GM12878 (cell line): Measurements from ENCODE around the gene GBA2. TPM values are rescaled to one million over a fixed set of nuclear protein-coding genes. Genes with fewer than 3 reads are reported as not detected.

ENCODE experiments used
- ATAC-seq: fragments of 200-7000 bp; cut with Tn5 transposase; 3 replicates; pipeline ENCODE4 v1.9.1; 2020; ENCODE audit warnings: mild to moderate bottlenecking, moderate library complexity
- BruUV-seq: library from RNA; stranded (reverse); fragments of 400-500 nt; replicated peaks from 2 replicates; lab custom pipeline; 2021; lab: Mats Ljungman, UMichigan
- CTCF ChIA-PET: fragments of 300-600 bp; sonication (Branson Sonifier 250); formaldehyde crosslinking; extraction: SDS; loops from one replicate; lab custom pipeline; 2021; ENCODE audit warnings: inconsistent platforms; lab: Yijun Ruan, JAX
- POLR2A ChIA-PET: fragments of 350-600 bp; formaldehyde crosslinking; extraction: SDS; loops from one replicate; lab custom pipeline; 2021; ENCODE audit warnings: inconsistent platforms; lab: Charles Lee
- RAD21 ChIA-PET: fragments of 300-600 bp; sonication (Branson Sonifier 250); formaldehyde crosslinking; loops from one replicate; lab custom pipeline; 2023; ENCODE audit warnings: antibody characterized with exemption; ENCODE audit not compliant: unreplicated experiment; lab: Charles Lee
- SMC1A ChIA-PET: fragments of 300-600 bp; sonication (Branson Sonifier 250); formaldehyde crosslinking; loops from one replicate; lab custom pipeline; 2023; ENCODE audit not compliant: unreplicated experiment, uncharacterized antibody; lab: Charles Lee
- DNase-seq: peaks from one replicate; pipeline ENCODE4 v3.0.0-alpha.2; 2011; ENCODE audit warnings: low read depth, low spot score
- FAIRE-seq: peaks from 3 replicates; lab custom pipeline; 2011; peaks lifted over from hg19 to GRCh38; lab: Jason Lieb, UNC
- H2AFZ ChIP-seq: 2 replicates; pipeline ENCODE4 v1.6.0; 2011; ENCODE audit warnings: low read depth, low read length, control low read depth; ENCODE audit not compliant: control insufficient read depth
- H3K27ac ChIP-seq: 2 replicates; pipeline ENCODE4 v1.5.1; 2011; ENCODE audit warnings: control low read depth; ENCODE audit not compliant: control insufficient read depth, insufficient read depth
- H3K27me3 ChIP-seq, 2 experiments: replicated peaks in 1 of 2; 2 replicates each; pipeline versions ENCODE4 v1.6.0 to v1.6.1; 2011; ENCODE audit warnings: low read length in 1 of 2; ENCODE audit not compliant: control insufficient read depth in 2 of 2, insufficient read depth in 2 of 2
- H3K36me3 ChIP-seq, 2 experiments: 2 replicates each; pipeline ENCODE4 v1.5.1; 2011; ENCODE audit warnings: low read length in 1 of 2; ENCODE audit not compliant: control insufficient read depth in 2 of 2, insufficient read depth in 2 of 2
- H3K4me1 ChIP-seq: 2 replicates; pipeline ENCODE4 v1.6.1; 2011; ENCODE audit warnings: mild to moderate bottlenecking, low read length, moderate library complexity, mixed read lengths; ENCODE audit not compliant: control insufficient read depth, insufficient read depth
- H3K4me2 ChIP-seq: 2 replicates; pipeline ENCODE4 v1.6.0; 2011; ENCODE audit warnings: control low read depth; ENCODE audit not compliant: control insufficient read depth, insufficient read depth
- H3K4me3 ChIP-seq: fragments of 200-600 bp; sonication (generic); 2 replicates; pipeline ENCODE4 v1.5.1; 2016
- H3K79me2 ChIP-seq: 2 replicates; pipeline ENCODE4 v1.6.0; 2011; ENCODE audit warnings: low read length; ENCODE audit not compliant: control insufficient read depth, insufficient read depth
- H3K9ac ChIP-seq: 2 replicates; pipeline ENCODE4 v1.8.0; 2011; ENCODE audit warnings: low read length, control low read depth, mixed read lengths; ENCODE audit not compliant: control insufficient read depth, insufficient read depth
- H3K9me3 ChIP-seq: replicated peaks from 3 replicates; pipeline ENCODE4 v1.5.1; 2011; ENCODE audit warnings: mild to moderate bottlenecking, low read length; ENCODE audit not compliant: control insufficient read depth, insufficient read depth
- H4K20me1 ChIP-seq: 2 replicates; pipeline ENCODE4 v1.6.0; 2011; ENCODE audit not compliant: control insufficient read depth, insufficient read depth
- CBX3 ChIP-seq: fragments of 200-600 bp; sonication (generic); IDR thresholded peaks from 2 replicates; pipeline ENCODE4 v1.6.1; 2016; ENCODE audit warnings: low read depth, borderline replicate concordance
- KDM1A ChIP-seq: fragments of 200-600 bp; sonication (generic); IDR thresholded peaks from 2 replicates; pipeline ENCODE4 v1.6.1; 2016; ENCODE audit warnings: borderline replicate concordance
- PML ChIP-seq: IDR thresholded peaks from 2 replicates; pipeline ENCODE4 v1.6.1; 2012; ENCODE audit warnings: low read length, inconsistent platforms
- RCOR1 ChIP-seq: conservative IDR thresholded peaks from 2 replicates; pipeline ENCODE4 v1.6.1; 2012; ENCODE audit warnings: low read depth, low read length, improper control_type of control experiment
- SMAD1 ChIP-seq: fragments of 450-650 bp; IDR thresholded peaks from 2 replicates; pipeline ENCODE4 v1.6.1; 2018; ENCODE audit warnings: mild to moderate bottlenecking, low read depth; ENCODE audit not compliant: partially characterized antibody
- SUZ12 ChIP-seq: fragments of 200-600 bp; sonication (generic); IDR thresholded peaks from one replicate; pipeline ENCODE4 v1.6.1; 2018; ENCODE audit warnings: antibody characterized with exemption, mild to moderate bottlenecking; ENCODE audit not compliant: unreplicated experiment
- TARDBP ChIP-seq: IDR thresholded peaks from 2 replicates; pipeline ENCODE4 v1.6.1; 2016; ENCODE audit warnings: borderline replicate concordance
- YBX1 ChIP-seq: fragments of 450-650 bp; IDR thresholded peaks from 2 replicates; pipeline ENCODE4 v1.6.1; 2016; ENCODE audit warnings: antibody characterized with exemption
- WGBS: methylation state at CpG from one replicate; pipeline ENCODE4 v1.1.6; 2016; ENCODE audit warnings: low lambda C conversion rate; ENCODE audit not compliant: insufficient replicate concordance, insufficient coverage; ENCODE audit errors: missing lambda C conversion rate; 5-methylcytosine and 5-hydroxymethylcytosine counted together
- in situ Hi-C: fragments of 300-500 bp; cut with MboI; formaldehyde crosslinking; loops from 9 replicates; pipeline ENCODE4 v1.14.3; 2018; ENCODE audit warnings: mixed read lengths
- intact Hi-C: fragments of 100-400 bp; cut with micrococcal nuclease; formaldehyde crosslinking; loops from one replicate; pipeline ENCODE4 v1.14.2; 2022; ENCODE audit not compliant: unreplicated experiment
- polyA plus RNA-seq, 11 experiments: library from polyadenylated mRNA; depleted of rRNA in 4 of 11; unstranded in 6 of 11; stranded (reverse) in 5 of 11; fragments of >200 nt; fragmentation: Nextera tagmentation in 4 of 11; fragmentation: Illumina TruSeq in 1 of 11; extraction: Ambion mirVana in 4 of 11; extraction: Trizol in 1 of 11; gene quantifications; 1 replicate in 1 of 11; 2 replicates in 10 of 11; pipeline versions ENCODE4 v1.2.1 to v1.2.3, GENCODE V29; 2011 to 2016; ENCODE audit warnings: inconsistent platforms in 2 of 11, missing spikeins in 2 of 11, low read depth in 1 of 11
- total RNA-seq, 4 experiments: library from RNA; depleted of rRNA in 3 of 4; stranded (reverse); fragments of >200 nt in 3 of 4; fragmentation: Illumina TruSeq in 1 of 4; extraction: Trizol in 1 of 4; gene quantifications; 2 replicates each; pipeline versions ENCODE4 v1.2.1 to v1.2.3, GENCODE V29; 2013 to 2021

GBA2 gene
- total and polyA plus RNA-seq, 10 of the 15 experiments (the other 5 are each of a cell fraction or from before 2014, with no cell fraction given), result 15.3 to 45.1 (median 29.1) TPM

DNA sequence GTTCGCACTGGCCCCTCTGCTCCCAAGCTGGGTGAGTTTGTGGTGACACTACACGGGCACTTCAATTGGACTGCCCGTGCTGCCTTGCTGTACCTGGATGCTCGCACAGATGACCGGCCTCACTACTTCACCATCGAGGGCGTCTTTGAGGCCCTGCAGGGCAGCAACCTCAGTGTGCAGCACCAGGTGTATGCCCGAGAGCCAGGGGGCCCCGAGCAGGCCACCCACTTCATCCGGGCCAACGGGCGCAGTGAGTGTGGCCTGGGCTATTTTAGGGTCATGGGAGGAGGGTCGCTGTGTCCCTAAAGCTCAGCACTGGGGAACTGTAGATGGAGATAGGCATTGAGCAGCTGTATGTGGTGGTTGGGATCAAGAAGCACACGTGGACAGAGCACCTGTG is 43.8 kb upstream of the GBA2 start:
- FAIRE-seq, result no peak
- H3K4me3 ChIP-seq, result no peak overlapping the region
- H3K4me1 ChIP-seq, result peaks cover 11% of the 10 kb centered on the region
- in situ Hi-C loops (no loop called here), intact Hi-C loops (no loop called here)
- ChIA-PET SMC1A (no interaction called here), POLR2A (no interaction called here), RAD21 (no interaction called here), CTCF (interaction anchor here (1.4 to 2.3 kb wide), 2 partner anchors 31 to 89 kb away, joined by 5 to 6 read pairs; no protein-coding TSS in a partner anchor)
- H3K9me3 ChIP-seq, result no peaks in the 10 kb centered on the region
- no peak overlapping the region for H3K27ac ChIP-seq
- no peak overlapping the region for H3K4me2 ChIP-seq
- no TSS peak for BruUV-seq
- ATAC-seq, result no peak
- H3K27me3 ChIP-seq, result no peaks in the 10 kb centered on the region
- 91% methylated on average over 14 of the region's 14 CpGs for WGBS
- H2AFZ ChIP-seq, result no peak overlapping the region
- H3K79me2 ChIP-seq, result no peaks in the 10 kb centered on the region
- H4K20me1 ChIP-seq, result no peaks in the 10 kb centered on the region; the same call in 1 of the 2 replicates
- no peaks in the 10 kb centered on the region; a peak in 2 of 4 replicates for H3K36me3 ChIP-seq
- no peak overlapping the region for H3K9ac ChIP-seq
- no peak for DNase-seq
- no peak for TF ChIP-seq PML
- TF ChIP-seq SMAD1, result no peak
- no peak for TF ChIP-seq SUZ12
- no peak for TF ChIP-seq RCOR1
- TF ChIP-seq TARDBP, result no peak
- TF ChIP-seq KDM1A, result no peak
- no peak for TF ChIP-seq YBX1
- no peak for TF ChIP-seq CBX3
